GM18498 (cell line): ENCODE results near the gene SEMA4G.

ENCODE experiments used
- ATAC-seq: cut with Tn5 transposase; IDR thresholded peaks from one replicate; pipeline ENCODE4 v1.9.1; 2021; ENCODE audit warnings: mild to moderate bottlenecking, moderate library complexity; ENCODE audit not compliant: unreplicated experiment

SEMA4G gene, protein sequence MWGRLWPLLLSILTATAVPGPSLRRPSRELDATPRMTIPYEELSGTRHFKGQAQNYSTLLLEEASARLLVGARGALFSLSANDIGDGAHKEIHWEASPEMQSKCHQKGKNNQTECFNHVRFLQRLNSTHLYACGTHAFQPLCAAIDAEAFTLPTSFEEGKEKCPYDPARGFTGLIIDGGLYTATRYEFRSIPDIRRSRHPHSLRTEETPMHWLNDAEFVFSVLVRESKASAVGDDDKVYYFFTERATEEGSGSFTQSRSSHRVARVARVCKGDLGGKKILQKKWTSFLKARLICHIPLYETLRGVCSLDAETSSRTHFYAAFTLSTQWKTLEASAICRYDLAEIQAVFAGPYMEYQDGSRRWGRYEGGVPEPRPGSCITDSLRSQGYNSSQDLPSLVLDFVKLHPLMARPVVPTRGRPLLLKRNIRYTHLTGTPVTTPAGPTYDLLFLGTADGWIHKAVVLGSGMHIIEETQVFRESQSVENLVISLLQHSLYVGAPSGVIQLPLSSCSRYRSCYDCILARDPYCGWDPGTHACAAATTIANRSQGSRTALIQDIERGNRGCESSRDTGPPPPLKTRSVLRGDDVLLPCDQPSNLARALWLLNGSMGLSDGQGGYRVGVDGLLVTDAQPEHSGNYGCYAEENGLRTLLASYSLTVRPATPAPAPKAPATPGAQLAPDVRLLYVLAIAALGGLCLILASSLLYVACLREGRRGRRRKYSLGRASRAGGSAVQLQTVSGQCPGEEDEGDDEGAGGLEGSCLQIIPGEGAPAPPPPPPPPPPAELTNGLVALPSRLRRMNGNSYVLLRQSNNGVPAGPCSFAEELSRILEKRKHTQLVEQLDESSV

GRCh38 chr10:100969187-100970075 lies at the start of gene SEMA4G:
Gene SEMA4G (plus strand): TSS chr10:100969504. CDS start chr10:100972913, 3,409 bp downstream.
- peak; percentile 50 for ATAC-seq

DNA sequence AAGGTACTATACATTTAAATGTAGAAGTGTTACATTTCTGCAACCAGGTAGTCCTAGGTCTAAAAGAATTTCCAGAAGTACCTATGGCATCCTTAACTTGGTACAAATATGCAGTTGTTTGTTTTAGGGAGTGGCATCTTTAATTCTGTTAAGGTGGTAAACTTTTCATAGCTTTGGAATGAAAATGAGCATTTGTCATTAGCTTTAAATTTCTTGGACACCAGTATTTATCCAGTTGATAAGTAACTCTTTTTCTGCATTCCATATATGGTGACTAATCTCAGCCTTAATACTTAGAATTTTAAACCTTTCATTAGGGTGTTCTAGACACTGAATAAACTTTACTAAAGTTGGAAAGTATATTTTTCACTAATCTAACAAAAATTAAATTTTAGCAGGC lies 45.7 kb upstream of the SEMA4G start:
- no peak for ATAC-seq

GRCh38 chr10:100927266-100927665 lies 42.0 kb upstream of the SEMA4G start:
- no peak for ATAC-seq

DNA sequence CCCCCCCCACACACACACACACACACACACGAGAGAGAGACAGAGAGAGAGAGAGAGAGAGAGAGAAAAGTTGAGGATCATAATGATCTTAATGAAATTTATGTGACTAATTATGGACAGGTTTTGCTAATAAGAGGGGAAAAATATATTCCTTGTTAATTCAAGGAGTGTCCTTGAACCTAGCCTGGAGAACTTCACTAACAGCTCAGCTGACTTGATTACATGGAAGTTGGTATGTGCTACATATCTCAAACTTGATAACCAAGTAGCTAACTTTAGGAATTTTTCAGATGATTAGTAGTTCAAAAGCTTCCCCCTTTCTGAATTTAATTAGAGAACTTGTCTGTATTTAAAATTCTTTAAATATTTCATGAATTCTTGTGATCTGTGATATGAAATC lies 41.3 kb upstream of the SEMA4G start:
- ATAC-seq = no peak

GRCh38 chr10:100930368-100930767 lies 38.9 kb upstream of the SEMA4G start:
- no peak for ATAC-seq

GRCh38 chr10:100934084-100934659 lies 35.1 kb upstream of the SEMA4G start:
- no peak for ATAC-seq

DNA sequence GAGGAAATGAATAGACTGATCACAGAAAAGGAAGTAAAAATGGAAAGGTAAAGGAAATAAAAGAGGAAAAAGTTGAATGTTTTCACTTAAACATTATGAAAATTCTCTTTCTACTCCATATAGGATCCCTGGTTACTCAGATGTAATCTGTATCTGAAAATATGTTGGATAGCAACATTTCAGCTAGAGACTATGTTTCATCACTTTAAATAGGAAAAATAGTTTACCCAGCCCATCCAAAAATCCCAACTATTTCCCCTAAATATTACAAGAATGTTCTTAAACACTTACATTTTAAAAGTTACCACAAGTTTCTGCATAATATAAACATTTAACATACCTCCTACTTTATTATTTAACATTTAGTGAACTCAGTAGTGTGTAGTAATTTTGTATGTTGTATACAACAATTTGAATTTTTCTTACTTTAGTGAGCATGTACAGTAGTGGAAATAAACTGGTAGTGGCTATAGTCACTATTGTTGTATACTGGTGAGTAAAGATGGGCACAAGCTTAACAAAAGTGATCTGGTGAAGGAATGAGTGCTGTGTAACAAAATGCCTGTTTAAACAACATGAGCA lies 29.4 kb upstream of the SEMA4G start:
- ATAC-seq = no peak

DNA sequence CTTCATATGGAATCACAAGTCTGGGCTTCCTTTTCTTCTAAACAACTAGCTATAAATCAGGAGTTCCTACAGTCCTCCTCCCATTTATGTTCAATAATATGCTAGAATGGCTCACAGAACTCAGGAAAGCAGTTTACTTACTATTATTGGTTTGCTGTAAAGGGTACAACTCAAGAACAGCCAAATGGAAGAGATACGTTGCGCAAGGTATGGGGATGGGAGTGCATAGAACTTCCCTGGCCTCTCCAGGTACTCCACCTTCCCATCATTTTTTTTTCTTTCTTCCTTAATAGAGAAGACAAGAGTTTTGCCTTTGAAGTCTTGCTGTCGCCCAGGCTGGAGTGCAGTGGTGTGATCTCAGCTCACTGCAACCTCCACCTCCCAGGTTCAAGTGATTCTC lies 27.1 kb upstream of the SEMA4G start:
- no peak for ATAC-seq

- ATAC-seq = no peak
Measured at GRCh38 chr10:100943508-100943907, 25.8 kb upstream of the SEMA4G start.

DNA sequence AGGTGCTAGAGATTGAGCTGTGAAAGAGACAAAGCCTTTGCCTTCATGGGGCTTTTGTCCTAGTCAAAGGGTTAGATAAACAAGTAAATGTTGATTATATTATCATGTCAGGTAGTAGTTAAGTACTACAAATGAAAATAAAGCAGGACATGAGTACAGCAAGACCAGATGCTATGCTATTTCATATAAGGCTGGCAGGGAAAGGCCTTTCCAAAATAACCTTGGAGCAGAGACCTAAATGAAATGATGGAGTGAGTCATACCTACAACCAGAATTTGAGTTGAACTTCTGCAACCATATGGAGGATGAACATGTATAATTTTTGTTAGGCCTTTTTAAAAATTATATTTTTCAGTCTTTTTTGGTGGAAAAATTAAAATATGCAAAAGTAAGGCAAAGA lies 23.6 kb upstream of the SEMA4G start:
- ATAC-seq = no peak

- no peak for ATAC-seq
Measured at GRCh38 chr10:100948916-100949315, 20.4 kb upstream of the SEMA4G start.

GRCh38 chr10:100960251-100960650 lies 9.1 kb upstream of the SEMA4G start:
- ATAC-seq = no peak

- ATAC-seq = no peak
Measured at GRCh38 chr10:100962351-100963080, 6.8 kb upstream of the SEMA4G start.

DNA sequence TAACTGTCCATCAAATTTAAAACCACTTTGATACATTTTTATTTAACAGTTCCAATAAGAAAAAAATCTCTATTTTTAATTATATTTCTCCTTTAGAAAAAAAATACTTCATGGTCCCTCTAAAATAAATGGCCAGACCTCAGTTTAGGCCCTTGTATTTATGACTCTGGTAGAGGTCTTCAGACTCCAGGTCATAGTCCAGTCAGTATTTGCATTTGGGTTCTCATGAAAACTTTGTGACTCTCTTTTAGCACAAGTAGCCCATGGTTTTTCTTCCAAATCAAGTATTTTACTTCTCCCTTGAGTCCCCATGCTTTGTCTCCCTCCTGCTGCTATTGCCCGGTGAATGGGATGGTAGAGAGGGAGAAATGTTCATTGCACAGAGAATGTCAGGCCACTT lies 5.5 kb upstream of the SEMA4G start:
- ATAC-seq = no peak

- no peak for ATAC-seq
Measured at GRCh38 chr10:100965820-100966219, 3.5 kb upstream of the SEMA4G start.

DNA sequence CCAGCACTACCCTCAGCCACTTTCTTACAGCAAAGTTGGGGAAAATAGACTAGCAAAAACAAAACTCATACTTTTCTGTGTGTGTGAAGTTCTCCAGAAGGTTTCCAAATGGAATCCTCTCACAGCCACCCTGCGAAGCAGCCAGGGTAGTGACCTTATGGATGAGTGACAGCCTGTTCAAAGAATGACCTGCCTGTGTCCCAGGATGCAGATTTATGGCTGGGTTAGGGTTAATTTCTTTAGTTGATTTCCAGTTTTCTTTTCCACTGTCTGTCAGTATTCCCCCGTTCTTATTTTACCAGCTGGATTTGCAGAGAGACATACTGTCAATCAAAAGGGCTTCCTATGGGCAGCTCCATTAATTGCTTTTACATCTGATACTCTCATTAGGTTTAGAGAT lies 2.4 kb upstream of the SEMA4G start:
- no peak for ATAC-seq

- ATAC-seq = no peak
Measured at GRCh38 chr10:100967332-100967731, 2.0 kb upstream of the SEMA4G start.

DNA sequence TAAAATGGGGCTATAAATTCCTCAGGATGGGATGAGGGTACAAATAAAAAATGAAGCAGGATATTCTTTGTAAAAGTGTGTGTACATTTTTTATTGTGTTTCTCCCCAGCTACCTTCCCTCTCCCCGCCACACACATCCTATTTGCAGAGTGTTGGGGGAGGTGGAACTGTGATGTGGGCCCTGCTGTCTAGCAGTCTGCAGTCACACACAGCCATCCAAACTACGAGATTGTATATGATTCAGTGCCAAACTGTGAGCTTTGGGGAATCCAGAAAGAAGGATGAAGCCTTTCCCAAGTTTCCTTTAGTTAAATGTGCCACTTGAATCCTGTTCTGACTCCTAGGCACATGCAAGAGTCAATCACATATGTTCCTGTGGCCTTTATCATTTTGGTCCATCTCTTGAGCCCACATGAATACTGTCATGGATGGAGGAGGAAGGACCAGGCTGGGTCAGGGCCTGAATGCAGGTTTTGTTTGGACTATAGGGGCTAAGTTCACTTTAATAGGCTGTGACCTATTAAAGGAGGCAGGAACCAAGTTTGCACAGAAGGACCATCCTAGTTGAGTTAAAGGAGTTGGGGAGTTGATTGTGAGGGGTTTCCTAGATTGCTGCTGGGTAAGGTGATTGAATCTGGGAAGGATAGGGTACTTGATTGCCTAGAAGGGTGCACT lies 1.1 kb upstream of the SEMA4G start:
- no peak for ATAC-seq

GRCh38 chr10:100968863-100969186 lies 479 bp upstream of the SEMA4G start:
- ATAC-seq = no peak
